HEK293 (cell line): Measurements from ENCODE around the gene RBM34.
A peak's percentile ranks its signal among the peaks of the same experiment; 100 is the strongest.

Source experiments
- BCL11A ChIP-seq: fragments of 450-650 bp; formaldehyde crosslinking; IDR thresholded peaks from 2 replicates; pipeline ENCODE4 v1.5.1; 2016; ENCODE audit warnings: low read depth, missing biosample characterization, missing genetic modification characterization
- GLIS1 ChIP-seq: fragments of 450-650 bp; formaldehyde crosslinking; IDR thresholded peaks from 2 replicates; pipeline ENCODE4 v1.5.1; 2016; ENCODE audit warnings: missing biosample characterization, missing genetic modification characterization
- KLF7 ChIP-seq: fragments of 450-650 bp; formaldehyde crosslinking; IDR thresholded peaks from 2 replicates; pipeline ENCODE4 v1.5.1; 2016; ENCODE audit warnings: missing biosample characterization, missing genetic modification characterization, borderline replicate concordance
- KLF9 ChIP-seq: fragments of 450-650 bp; formaldehyde crosslinking; IDR thresholded peaks from 2 replicates; pipeline ENCODE4 v1.5.1; 2016; ENCODE audit warnings: missing biosample characterization, missing genetic modification characterization, low read depth
- REPIN1 ChIP-seq: fragments of 450-650 bp; formaldehyde crosslinking; IDR thresholded peaks from 2 replicates; pipeline ENCODE4 v1.5.1; 2017; ENCODE audit warnings: missing biosample characterization, missing genetic modification characterization, low read depth
- SP3 ChIP-seq: fragments of 450-650 bp; formaldehyde crosslinking; IDR thresholded peaks from 2 replicates; pipeline ENCODE4 v1.5.1; 2016; ENCODE audit warnings: missing biosample characterization, missing genetic modification characterization
- SP7 ChIP-seq: fragments of 450-650 bp; formaldehyde crosslinking; IDR thresholded peaks from 2 replicates; pipeline ENCODE4 v1.5.1; 2016; ENCODE audit warnings: missing biosample characterization, missing genetic modification characterization
- ZFP37 ChIP-seq: fragments of 450-650 bp; formaldehyde crosslinking; IDR thresholded peaks from 2 replicates; pipeline ENCODE4 v1.5.1; 2016; ENCODE audit warnings: missing biosample characterization, missing genetic modification characterization
- ZNF114 ChIP-seq: fragments of 450-650 bp; formaldehyde crosslinking; IDR thresholded peaks from 2 replicates; pipeline ENCODE4 v1.5.0; 2017; ENCODE audit warnings: missing biosample characterization, missing genetic modification characterization
- ZNF132 ChIP-seq: fragments of 450-650 bp; formaldehyde crosslinking; IDR thresholded peaks from 2 replicates; pipeline ENCODE4 v1.5.1; 2017; ENCODE audit warnings: missing biosample characterization, missing genetic modification characterization, borderline replicate concordance
- ZNF146 ChIP-seq: fragments of 450-650 bp; formaldehyde crosslinking; IDR thresholded peaks from 2 replicates; pipeline ENCODE4 v1.5.1; 2016; ENCODE audit warnings: missing biosample characterization, missing genetic modification characterization
- ZNF2 ChIP-seq: fragments of 450-650 bp; formaldehyde crosslinking; IDR thresholded peaks from 2 replicates; pipeline ENCODE4 v1.5.1; 2016; ENCODE audit warnings: missing biosample characterization, missing genetic modification characterization
- ZNF221 ChIP-seq: fragments of 450-650 bp; formaldehyde crosslinking; IDR thresholded peaks from 2 replicates; pipeline ENCODE4 v1.5.1; 2017; ENCODE audit warnings: missing biosample characterization, missing genetic modification characterization, borderline replicate concordance
- ZNF23 ChIP-seq: fragments of 450-650 bp; formaldehyde crosslinking; IDR thresholded peaks from 2 replicates; pipeline ENCODE4 v1.5.1; 2016; ENCODE audit warnings: missing biosample characterization, missing genetic modification characterization, borderline replicate concordance
- ZNF248 ChIP-seq: fragments of 450-650 bp; formaldehyde crosslinking; IDR thresholded peaks from 2 replicates; pipeline ENCODE4 v1.5.1; 2017; ENCODE audit warnings: missing biosample characterization, missing genetic modification characterization
- ZNF416 ChIP-seq: fragments of 450-650 bp; formaldehyde crosslinking; IDR thresholded peaks from 2 replicates; pipeline ENCODE4 v1.5.1; 2016; ENCODE audit warnings: missing biosample characterization, missing genetic modification characterization
- ZNF433 ChIP-seq: fragments of 450-650 bp; formaldehyde crosslinking; IDR thresholded peaks from 2 replicates; pipeline ENCODE4 v1.5.1; 2016; ENCODE audit warnings: missing biosample characterization, missing genetic modification characterization, low read depth
- ZNF530 ChIP-seq: fragments of 450-650 bp; formaldehyde crosslinking; IDR thresholded peaks from 2 replicates; pipeline ENCODE4 v1.5.1; 2016; ENCODE audit warnings: low read depth, missing biosample characterization, missing genetic modification characterization
- ZNF677 ChIP-seq: fragments of 450-650 bp; IDR thresholded peaks from 2 replicates; pipeline ENCODE4 v1.5.0; 2018; ENCODE audit warnings: missing biosample characterization, mild to moderate bottlenecking, missing genetic modification characterization, moderate library complexity
- ZNF768 ChIP-seq: fragments of 450-650 bp; formaldehyde crosslinking; IDR thresholded peaks from 2 replicates; pipeline ENCODE4 v1.5.1; 2018; ENCODE audit warnings: missing biosample characterization, mild to moderate bottlenecking, missing genetic modification characterization
- ZNF777 ChIP-seq: fragments of 450-650 bp; formaldehyde crosslinking; IDR thresholded peaks from 2 replicates; pipeline ENCODE4 v1.5.1; 2017; ENCODE audit warnings: missing biosample characterization, missing genetic modification characterization, borderline replicate concordance
- ZNF791 ChIP-seq: fragments of 450-650 bp; formaldehyde crosslinking; IDR thresholded peaks from 2 replicates; pipeline ENCODE4 v1.5.1; 2016; ENCODE audit warnings: missing biosample characterization, missing genetic modification characterization
- ZXDB ChIP-seq: fragments of 450-650 bp; formaldehyde crosslinking; IDR thresholded peaks from 2 replicates; pipeline ENCODE4 v1.5.1; 2016; ENCODE audit warnings: missing biosample characterization, missing genetic modification characterization
- TF ChIP-seq, protein P1 (sequence below): IDR thresholded peaks from 2 replicates; pipeline ENCODE4 v1.6.1; 2011; ENCODE audit warnings: mild to moderate bottlenecking, low read depth, low read length, borderline replicate concordance
- TF ChIP-seq, protein P2 (sequence below): fragments of 450-650 bp; formaldehyde crosslinking; IDR thresholded peaks from 2 replicates; pipeline ENCODE4 v1.5.1; 2016; ENCODE audit warnings: missing biosample characterization, missing genetic modification characterization, borderline replicate concordance
- TF ChIP-seq, protein P3 (sequence below): fragments of 450-650 bp; formaldehyde crosslinking; IDR thresholded peaks from 2 replicates; pipeline ENCODE4 v1.5.1; 2016; ENCODE audit warnings: missing biosample characterization, missing genetic modification characterization
- TF ChIP-seq, protein P4 (sequence below): fragments of 450-650 bp; IDR thresholded peaks from 2 replicates; pipeline ENCODE4 v1.5.1; 2018; ENCODE audit warnings: missing biosample characterization, mild to moderate bottlenecking, missing genetic modification characterization
- TF ChIP-seq, protein P5 (sequence below): fragments of 450-650 bp; formaldehyde crosslinking; IDR thresholded peaks from 2 replicates; pipeline ENCODE4 v1.5.1; 2016; ENCODE audit warnings: missing biosample characterization, missing genetic modification characterization
- TF ChIP-seq, protein P6 (sequence below): fragments of 450-650 bp; formaldehyde crosslinking; IDR thresholded peaks from 2 replicates; pipeline ENCODE4 v1.5.1; 2016; ENCODE audit warnings: missing biosample characterization, missing genetic modification characterization
- TF ChIP-seq, protein P7 (sequence below): fragments of 450-650 bp; formaldehyde crosslinking; IDR thresholded peaks from 2 replicates; pipeline ENCODE4 v1.5.1; 2016; ENCODE audit warnings: missing biosample characterization, missing genetic modification characterization

The RBM34 gene

DNA sequence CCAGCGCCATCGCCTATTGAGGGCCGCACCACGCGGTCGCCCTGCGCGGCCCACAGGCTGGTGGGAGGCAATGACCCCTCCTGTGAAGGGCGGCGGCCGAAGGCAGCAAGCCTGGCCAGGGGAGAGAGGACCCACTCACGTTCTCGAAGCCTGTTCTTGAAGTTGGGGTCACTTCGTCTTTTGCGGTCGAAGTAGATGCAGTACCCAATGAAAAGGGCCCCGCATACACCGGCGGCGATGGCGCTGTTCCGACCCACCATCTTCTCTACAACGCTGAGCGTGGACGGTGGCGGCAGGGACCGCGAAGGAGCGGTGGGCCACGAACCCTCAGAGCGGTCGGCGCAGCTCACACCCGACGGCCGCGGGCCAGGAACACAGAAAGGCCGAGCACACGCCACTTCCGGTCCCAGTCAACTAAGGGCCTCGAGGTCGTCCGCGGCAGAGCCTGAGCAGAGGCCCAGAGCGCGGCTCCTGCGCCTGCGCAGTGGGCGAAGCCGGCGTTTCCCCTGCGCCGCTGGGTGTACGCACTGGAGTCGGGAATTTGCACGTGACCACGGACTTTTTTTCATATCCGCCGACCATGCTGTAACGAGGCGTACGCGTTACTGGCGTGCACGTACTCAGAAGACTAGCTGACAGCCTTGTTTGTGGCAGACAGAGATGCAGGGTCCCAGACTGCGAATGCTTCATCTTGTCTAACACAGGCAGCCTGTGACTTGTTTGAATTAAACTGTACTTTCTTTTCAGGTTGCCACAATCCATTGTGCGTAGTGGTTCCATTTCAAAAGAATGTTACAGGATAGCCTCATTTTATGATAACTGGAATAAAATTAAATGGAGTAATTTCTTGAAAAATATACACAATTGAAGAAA lies 32.4 kb downstream of the RBM34 start, which contains the start of gene TOMM20 (continued):
- TF ChIP-seq ZNF416 (tag by site-specific recombination) (no peak), ZNF677 (tag by site-specific recombination) (no peak), ZFP37 (tag by site-specific recombination) (peak; percentile 96), ZNF146 (peak; percentile 55), ZNF248 (tag by site-specific recombination) (no peak), ZNF23 (no peak), ZNF2 (peak; percentile 93), KLF9 (tag by site-specific recombination) (no peak), SP7 (tag by site-specific recombination) (peak; percentile 88), SP3 (tag by site-specific recombination) (peak; percentile 46; the same call in 1 of the 2 replicates), REPIN1 (tag by site-specific recombination) (peak; percentile 61; the same call in 1 of the 2 replicates), ZNF530 (no peak), ZNF433 (no peak), ZNF777 (tag by site-specific recombination) (no peak), ZNF768 (tag by site-specific recombination) (no peak), BCL11A (tag by site-specific recombination) (peak; percentile 56; the same call in 1 of the 2 replicates), KLF7 (tag by site-specific recombination) (no peak), ZXDB (peak; percentile 97), GLIS1 (tag by site-specific recombination) (peak; percentile 16), ZNF221 (tag by site-specific recombination) (no peak), ZNF791 (no peak), ZNF132 (tag by site-specific recombination) (no peak), ZNF114 (no peak)
- TF ChIP-seq, protein P1, sequence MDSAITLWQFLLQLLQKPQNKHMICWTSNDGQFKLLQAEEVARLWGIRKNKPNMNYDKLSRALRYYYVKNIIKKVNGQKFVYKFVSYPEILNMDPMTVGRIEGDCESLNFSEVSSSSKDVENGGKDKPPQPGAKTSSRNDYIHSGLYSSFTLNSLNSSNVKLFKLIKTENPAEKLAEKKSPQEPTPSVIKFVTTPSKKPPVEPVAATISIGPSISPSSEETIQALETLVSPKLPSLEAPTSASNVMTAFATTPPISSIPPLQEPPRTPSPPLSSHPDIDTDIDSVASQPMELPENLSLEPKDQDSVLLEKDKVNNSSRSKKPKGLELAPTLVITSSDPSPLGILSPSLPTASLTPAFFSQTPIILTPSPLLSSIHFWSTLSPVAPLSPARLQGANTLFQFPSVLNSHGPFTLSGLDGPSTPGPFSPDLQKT: no peak
- TF ChIP-seq, protein P2, sequence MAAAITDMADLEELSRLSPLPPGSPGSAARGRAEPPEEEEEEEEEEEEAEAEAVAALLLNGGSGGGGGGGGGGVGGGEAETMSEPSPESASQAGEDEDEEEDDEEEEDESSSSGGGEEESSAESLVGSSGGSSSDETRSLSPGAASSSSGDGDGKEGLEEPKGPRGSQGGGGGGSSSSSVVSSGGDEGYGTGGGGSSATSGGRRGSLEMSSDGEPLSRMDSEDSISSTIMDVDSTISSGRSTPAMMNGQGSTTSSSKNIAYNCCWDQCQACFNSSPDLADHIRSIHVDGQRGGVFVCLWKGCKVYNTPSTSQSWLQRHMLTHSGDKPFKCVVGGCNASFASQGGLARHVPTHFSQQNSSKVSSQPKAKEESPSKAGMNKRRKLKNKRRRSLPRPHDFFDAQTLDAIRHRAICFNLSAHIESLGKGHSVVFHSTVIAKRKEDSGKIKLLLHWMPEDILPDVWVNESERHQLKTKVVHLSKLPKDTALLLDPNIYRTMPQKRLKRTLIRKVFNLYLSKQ: no peak
- TF ChIP-seq, protein P3, sequence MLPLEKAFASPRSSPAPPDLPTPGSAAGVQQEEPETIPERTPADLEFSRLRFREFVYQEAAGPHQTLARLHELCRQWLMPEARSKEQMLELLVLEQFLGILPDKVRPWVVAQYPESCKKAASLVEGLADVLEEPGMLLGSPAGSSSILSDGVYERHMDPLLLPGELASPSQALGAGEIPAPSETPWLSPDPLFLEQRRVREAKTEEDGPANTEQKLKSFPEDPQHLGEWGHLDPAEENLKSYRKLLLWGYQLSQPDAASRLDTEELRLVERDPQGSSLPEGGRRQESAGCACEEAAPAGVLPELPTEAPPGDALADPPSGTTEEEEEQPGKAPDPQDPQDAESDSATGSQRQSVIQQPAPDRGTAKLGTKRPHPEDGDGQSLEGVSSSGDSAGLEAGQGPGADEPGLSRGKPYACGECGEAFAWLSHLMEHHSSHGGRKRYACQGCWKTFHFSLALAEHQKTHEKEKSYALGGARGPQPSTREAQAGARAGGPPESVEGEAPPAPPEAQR (tag by site-specific recombination): no peak
- TF ChIP-seq, protein P4, sequence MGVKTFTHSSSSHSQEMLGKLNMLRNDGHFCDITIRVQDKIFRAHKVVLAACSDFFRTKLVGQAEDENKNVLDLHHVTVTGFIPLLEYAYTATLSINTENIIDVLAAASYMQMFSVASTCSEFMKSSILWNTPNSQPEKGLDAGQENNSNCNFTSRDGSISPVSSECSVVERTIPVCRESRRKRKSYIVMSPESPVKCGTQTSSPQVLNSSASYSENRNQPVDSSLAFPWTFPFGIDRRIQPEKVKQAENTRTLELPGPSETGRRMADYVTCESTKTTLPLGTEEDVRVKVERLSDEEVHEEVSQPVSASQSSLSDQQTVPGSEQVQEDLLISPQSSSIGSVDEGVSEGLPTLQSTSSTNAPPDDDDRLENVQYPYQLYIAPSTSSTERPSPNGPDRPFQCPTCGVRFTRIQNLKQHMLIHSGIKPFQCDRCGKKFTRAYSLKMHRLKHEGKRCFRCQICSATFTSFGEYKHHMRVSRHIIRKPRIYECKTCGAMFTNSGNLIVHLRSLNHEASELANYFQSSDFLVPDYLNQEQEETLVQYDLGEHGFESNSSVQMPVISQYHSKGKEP (tag by site-specific recombination): no peak
- TF ChIP-seq, protein P5, sequence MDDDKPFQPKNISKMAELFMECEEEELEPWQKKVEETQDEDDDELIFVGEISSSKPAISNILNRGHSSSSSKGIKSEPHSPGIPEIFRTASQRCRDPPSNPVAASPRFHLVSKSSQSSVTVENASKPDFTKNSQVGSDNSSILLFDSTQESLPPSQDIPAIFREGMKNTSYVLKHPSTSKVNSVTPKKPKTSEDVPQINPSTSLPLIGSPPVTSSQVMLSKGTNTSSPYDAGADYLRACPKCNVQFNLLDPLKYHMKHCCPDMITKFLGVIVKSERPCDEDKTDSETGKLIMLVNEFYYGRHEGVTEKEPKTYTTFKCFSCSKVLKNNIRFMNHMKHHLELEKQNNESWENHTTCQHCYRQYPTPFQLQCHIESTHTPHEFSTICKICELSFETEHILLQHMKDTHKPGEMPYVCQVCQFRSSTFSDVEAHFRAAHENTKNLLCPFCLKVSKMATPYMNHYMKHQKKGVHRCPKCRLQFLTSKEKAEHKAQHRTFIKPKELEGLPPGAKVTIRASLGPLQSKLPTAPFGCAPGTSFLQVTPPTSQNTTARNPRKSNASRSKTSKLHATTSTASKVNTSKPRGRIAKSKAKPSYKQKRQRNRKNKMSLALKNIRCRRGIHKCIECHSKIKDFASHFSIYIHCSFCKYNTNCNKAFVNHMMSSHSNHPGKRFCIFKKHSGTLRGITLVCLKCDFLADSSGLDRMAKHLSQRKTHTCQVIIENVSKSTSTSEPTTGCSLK (tag by site-specific recombination): no peak
- TF ChIP-seq, protein P6, sequence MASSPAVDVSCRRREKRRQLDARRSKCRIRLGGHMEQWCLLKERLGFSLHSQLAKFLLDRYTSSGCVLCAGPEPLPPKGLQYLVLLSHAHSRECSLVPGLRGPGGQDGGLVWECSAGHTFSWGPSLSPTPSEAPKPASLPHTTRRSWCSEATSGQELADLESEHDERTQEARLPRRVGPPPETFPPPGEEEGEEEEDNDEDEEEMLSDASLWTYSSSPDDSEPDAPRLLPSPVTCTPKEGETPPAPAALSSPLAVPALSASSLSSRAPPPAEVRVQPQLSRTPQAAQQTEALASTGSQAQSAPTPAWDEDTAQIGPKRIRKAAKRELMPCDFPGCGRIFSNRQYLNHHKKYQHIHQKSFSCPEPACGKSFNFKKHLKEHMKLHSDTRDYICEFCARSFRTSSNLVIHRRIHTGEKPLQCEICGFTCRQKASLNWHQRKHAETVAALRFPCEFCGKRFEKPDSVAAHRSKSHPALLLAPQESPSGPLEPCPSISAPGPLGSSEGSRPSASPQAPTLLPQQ: peak; percentile 81
- TF ChIP-seq, protein P7, sequence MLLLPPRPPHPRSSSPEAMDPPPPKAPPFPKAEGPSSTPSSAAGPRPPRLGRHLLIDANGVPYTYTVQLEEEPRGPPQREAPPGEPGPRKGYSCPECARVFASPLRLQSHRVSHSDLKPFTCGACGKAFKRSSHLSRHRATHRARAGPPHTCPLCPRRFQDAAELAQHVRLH (tag by site-specific recombination): peak; percentile 59
